GM12878 (cell line): ENCODE results near the gene SLC38A1. TPM values are rescaled to one million over a fixed set of nuclear protein-coding genes. Genes with fewer than 3 reads are reported as not detected.

ENCODE experiments used
- BCL11A ChIP-seq: IDR thresholded peaks from 2 replicates; pipeline ENCODE4 v1.6.1; 2011; ENCODE audit warnings: low read depth, low read length
- BHLHE40 ChIP-seq, 2 experiments: fragments of 450-650 bp in 1 of 2; IDR thresholded peaks; 2 replicates each; pipeline ENCODE4 v1.6.1; 2011 to 2017; ENCODE audit warnings: low read depth in 2 of 2, borderline replicate concordance in 1 of 2, improper control_type of control experiment in 1 of 2, low read length in 1 of 2, mild to moderate bottlenecking in 1 of 2
- CHD1 ChIP-seq: IDR thresholded peaks from 2 replicates; pipeline ENCODE4 v1.6.1; 2012; ENCODE audit warnings: low read depth, low read length, improper control_type of control experiment
- CREM ChIP-seq: IDR thresholded peaks from 2 replicates; pipeline ENCODE4 v1.6.1; 2014; ENCODE audit warnings: antibody characterized with exemption, low read depth
- E2F8 ChIP-seq: fragments of 450-650 bp; IDR thresholded peaks from 2 replicates; pipeline ENCODE4 v1.6.1; 2018; ENCODE audit warnings: mild to moderate bottlenecking, low read depth, moderate library complexity; ENCODE audit not compliant: partially characterized antibody
- EGR1 ChIP-seq, 2 experiments: IDR thresholded peaks; 1 replicate in 1 of 2; 2 replicates in 1 of 2; pipeline ENCODE4 v1.6.1; 2011 to 2012; ENCODE audit warnings: low read depth in 2 of 2, low read length in 2 of 2, borderline replicate concordance in 1 of 2, mild to moderate bottlenecking in 1 of 2, moderate library complexity in 1 of 2
- ESRRA ChIP-seq: IDR thresholded peaks from 2 replicates; pipeline ENCODE4 v1.6.1; 2012; ENCODE audit warnings: mild to moderate bottlenecking, low read length, improper control_type of control experiment
- GABPA ChIP-seq: IDR thresholded peaks from 2 replicates; pipeline ENCODE4 v1.6.1; 2014; ENCODE audit warnings: antibody characterized with exemption, low read depth, mild to moderate bottlenecking, inconsistent platforms
- JUND ChIP-seq: IDR thresholded peaks from 2 replicates; pipeline ENCODE4 v1.6.1; 2012; ENCODE audit warnings: low read depth, mild to moderate bottlenecking, low read length, improper control_type of control experiment, moderate library complexity
- KAT2A ChIP-seq: conservative IDR thresholded peaks from 2 replicates; pipeline ENCODE4 v1.6.1; 2011; ENCODE audit warnings: low read depth, low read length; ENCODE audit not compliant: control insufficient read depth
- KDM1A ChIP-seq: fragments of 200-600 bp; sonication (generic); IDR thresholded peaks from 2 replicates; pipeline ENCODE4 v1.6.1; 2016; ENCODE audit warnings: borderline replicate concordance
- MEF2A ChIP-seq: IDR thresholded peaks from 2 replicates; pipeline ENCODE4 v1.6.1; 2011; ENCODE audit warnings: low read depth, mild to moderate bottlenecking, low read length, moderate library complexity; ENCODE audit not compliant: insufficient read depth
- MYB ChIP-seq: fragments of 150-350 bp; IDR thresholded peaks from 2 replicates; pipeline ENCODE4 v1.6.1; 2014; ENCODE audit warnings: mild to moderate bottlenecking, low read depth, low read length, borderline replicate concordance
- POU2F2 ChIP-seq: IDR thresholded peaks from 3 replicates; pipeline ENCODE4 v1.6.1; 2011; ENCODE audit warnings: low read depth, mild to moderate bottlenecking, low read length, borderline replicate concordance
- RAD51 ChIP-seq: fragments of 450-650 bp; IDR thresholded peaks from 2 replicates; pipeline ENCODE4 v1.6.1; 2016; ENCODE audit warnings: moderate library complexity, mild to moderate bottlenecking, inconsistent platforms
- RCOR1 ChIP-seq: conservative IDR thresholded peaks from 2 replicates; pipeline ENCODE4 v1.6.1; 2012; ENCODE audit warnings: low read depth, low read length, improper control_type of control experiment
- RELA ChIP-seq: fragments of 450-650 bp; IDR thresholded peaks from 2 replicates; pipeline ENCODE4 v1.8.0; 2014; ENCODE audit warnings: borderline replicate concordance; ENCODE audit not compliant: partially characterized antibody
- RUNX3 ChIP-seq: IDR thresholded peaks from 2 replicates; pipeline ENCODE4 v1.6.1; 2012; ENCODE audit warnings: low read length, inconsistent platforms
- SUZ12 ChIP-seq: fragments of 200-600 bp; sonication (generic); IDR thresholded peaks from one replicate; pipeline ENCODE4 v1.6.1; 2018; ENCODE audit warnings: antibody characterized with exemption, mild to moderate bottlenecking; ENCODE audit not compliant: unreplicated experiment
- TARDBP ChIP-seq: IDR thresholded peaks from 2 replicates; pipeline ENCODE4 v1.6.1; 2016; ENCODE audit warnings: borderline replicate concordance
- TCF3 ChIP-seq: IDR thresholded peaks from 2 replicates; pipeline ENCODE4 v1.6.1; 2012; ENCODE audit warnings: low read depth, mild to moderate bottlenecking, low read length, borderline replicate concordance; ENCODE audit not compliant: insufficient read depth
- ZNF217 ChIP-seq: fragments of 450-650 bp; IDR thresholded peaks from 2 replicates; pipeline ENCODE4 v1.6.1; 2017; ENCODE audit warnings: antibody characterized with exemption, mild to moderate bottlenecking
- polyA plus RNA-seq, 11 experiments: library from polyadenylated mRNA; depleted of rRNA in 4 of 11; unstranded in 6 of 11; stranded (reverse) in 5 of 11; fragments of >200 nt; fragmentation: Nextera tagmentation in 4 of 11; fragmentation: Illumina TruSeq in 1 of 11; extraction: Ambion mirVana in 4 of 11; extraction: Trizol in 1 of 11; gene quantifications; 1 replicate in 1 of 11; 2 replicates in 10 of 11; pipeline versions ENCODE4 v1.2.1 to v1.2.3, GENCODE V29; 2011 to 2016; ENCODE audit warnings: inconsistent platforms in 2 of 11, missing spikeins in 2 of 11, low read depth in 1 of 11
- total RNA-seq, 4 experiments: library from RNA; depleted of rRNA in 3 of 4; stranded (reverse); fragments of >200 nt in 3 of 4; fragmentation: Illumina TruSeq in 1 of 4; extraction: Trizol in 1 of 4; gene quantifications; 2 replicates each; pipeline versions ENCODE4 v1.2.1 to v1.2.3, GENCODE V29; 2013 to 2021
- TF ChIP-seq, protein P1 (sequence below): fragments of 450-650 bp; formaldehyde crosslinking; IDR thresholded peaks from 2 replicates; pipeline ENCODE4 v1.4.0; 2020; ENCODE audit warnings: mild to moderate bottlenecking, moderate library complexity

Gene SLC38A1
- total and polyA plus RNA-seq, 10 of the 15 experiments (the other 5 are each of a cell fraction or from before 2014, with no cell fraction given), result 38.1 to 191 (median 144) TPM

DNA sequence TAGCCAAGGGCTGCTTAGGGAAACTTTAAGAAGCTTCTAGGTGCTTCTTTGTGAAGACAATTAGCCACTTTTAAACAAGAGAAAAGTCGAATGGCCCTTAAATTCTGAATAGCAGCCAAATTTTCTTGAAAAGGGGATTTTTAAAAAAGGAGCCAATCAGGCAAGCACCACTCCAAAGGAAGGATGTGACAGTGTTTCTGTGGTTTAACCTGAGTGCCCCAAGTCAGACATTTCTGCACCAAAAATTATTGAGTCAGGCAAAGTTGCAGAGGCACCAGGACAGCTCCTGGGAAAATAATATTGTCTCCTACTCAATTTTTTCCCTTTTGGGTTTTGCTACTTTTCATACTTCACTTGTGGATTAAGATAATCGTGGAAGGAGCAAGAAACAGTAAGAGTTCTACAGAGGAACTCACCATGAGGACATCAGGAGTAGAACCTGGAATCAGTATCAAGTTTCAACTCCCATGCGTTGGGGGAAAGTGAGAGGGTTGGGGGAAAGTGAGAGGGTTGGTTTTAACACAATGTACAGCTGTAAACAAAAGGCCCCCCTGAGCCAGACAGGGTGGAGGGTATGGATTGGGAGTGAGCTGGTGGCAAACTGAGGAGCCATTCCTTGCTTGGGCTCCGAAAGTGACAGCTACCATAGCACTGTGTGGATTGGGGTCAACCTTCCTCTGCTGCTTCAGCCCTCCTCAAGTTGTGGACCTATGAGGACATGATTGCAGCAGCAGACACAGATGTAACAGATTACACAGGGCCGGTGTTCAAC is 90.8 kb downstream of the SLC38A1 start (continued):
- TF ChIP-seq E2F8 (no peak), BHLHE40 (IDR thresholded peaks at IDR 0.05; ENCODE audit: borderline replicate concordance in 1 of 2, low read depth in 2 of 2, low read length in 1 of 2) (no peak), KDM1A (no peak), SUZ12 (no peak), EGR1 (IDR thresholded peaks at IDR 0.05; ENCODE audit: borderline replicate concordance in 1 of 2, low read depth in 2 of 2, low read length in 2 of 2) (no peak), RCOR1 (no peak), JUND (no peak), POU2F2 (peak; percentile 35; the same call in 1 of the 3 replicates), TCF3 (no peak), RELA (no peak), KAT2A (no peak), CREM (no peak), TARDBP (no peak), ZNF217 (no peak), BCL11A (no peak), GABPA (no peak), CHD1 (no peak), MYB (no peak), ESRRA (no peak), MEF2A (no peak), RUNX3 (peak; percentile 87), RAD51 (no peak)
- TF ChIP-seq, protein P1, sequence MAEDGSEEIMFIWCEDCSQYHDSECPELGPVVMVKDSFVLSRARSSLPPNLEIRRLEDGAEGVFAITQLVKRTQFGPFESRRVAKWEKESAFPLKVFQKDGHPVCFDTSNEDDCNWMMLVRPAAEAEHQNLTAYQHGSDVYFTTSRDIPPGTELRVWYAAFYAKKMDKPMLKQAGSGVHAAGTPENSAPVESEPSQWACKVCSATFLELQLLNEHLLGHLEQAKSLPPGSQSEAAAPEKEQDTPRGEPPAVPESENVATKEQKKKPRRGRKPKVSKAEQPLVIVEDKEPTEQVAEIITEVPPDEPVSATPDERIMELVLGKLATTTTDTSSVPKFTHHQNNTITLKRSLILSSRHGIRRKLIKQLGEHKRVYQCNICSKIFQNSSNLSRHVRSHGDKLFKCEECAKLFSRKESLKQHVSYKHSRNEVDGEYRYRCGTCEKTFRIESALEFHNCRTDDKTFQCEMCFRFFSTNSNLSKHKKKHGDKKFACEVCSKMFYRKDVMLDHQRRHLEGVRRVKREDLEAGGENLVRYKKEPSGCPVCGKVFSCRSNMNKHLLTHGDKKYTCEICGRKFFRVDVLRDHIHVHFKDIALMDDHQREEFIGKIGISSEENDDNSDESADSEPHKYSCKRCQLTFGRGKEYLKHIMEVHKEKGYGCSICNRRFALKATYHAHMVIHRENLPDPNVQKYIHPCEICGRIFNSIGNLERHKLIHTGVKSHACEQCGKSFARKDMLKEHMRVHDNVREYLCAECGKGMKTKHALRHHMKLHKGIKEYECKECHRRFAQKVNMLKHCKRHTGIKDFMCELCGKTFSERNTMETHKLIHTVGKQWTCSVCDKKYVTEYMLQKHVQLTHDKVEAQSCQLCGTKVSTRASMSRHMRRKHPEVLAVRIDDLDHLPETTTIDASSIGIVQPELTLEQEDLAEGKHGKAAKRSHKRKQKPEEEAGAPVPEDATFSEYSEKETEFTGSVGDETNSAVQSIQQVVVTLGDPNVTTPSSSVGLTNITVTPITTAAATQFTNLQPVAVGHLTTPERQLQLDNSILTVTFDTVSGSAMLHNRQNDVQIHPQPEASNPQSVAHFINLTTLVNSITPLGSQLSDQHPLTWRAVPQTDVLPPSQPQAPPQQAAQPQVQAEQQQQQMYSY (CRISPR knock-in tag), result no peak
